HEK293 (cell line): ENCODE data around the gene GYPC.

ENCODE experiments used
- KLF10 ChIP-seq: fragments of 450-650 bp; IDR thresholded peaks from 2 replicates; pipeline ENCODE4 v1.5.1; 2018; ENCODE audit warnings: missing biosample characterization, mild to moderate bottlenecking, missing genetic modification characterization
- MEIS1 ChIP-seq: sonication (generic); formaldehyde crosslinking; IDR thresholded peaks from 2 replicates; pipeline ENCODE4 v1.8.1; 2022; ENCODE audit warnings: missing genetic modification reagents, mild to moderate bottlenecking, borderline replicate concordance
- PRDM10 ChIP-seq: fragments of 450-650 bp; formaldehyde crosslinking; IDR thresholded peaks from 2 replicates; pipeline ENCODE4 v1.5.1; 2016; ENCODE audit warnings: missing biosample characterization, missing genetic modification characterization
- SP2 ChIP-seq: fragments of 450-650 bp; formaldehyde crosslinking; IDR thresholded peaks from 2 replicates; pipeline ENCODE4 v1.5.1; 2016; ENCODE audit warnings: missing biosample characterization, missing genetic modification characterization
- SP7 ChIP-seq: fragments of 450-650 bp; formaldehyde crosslinking; IDR thresholded peaks from 2 replicates; pipeline ENCODE4 v1.5.1; 2016; ENCODE audit warnings: missing biosample characterization, missing genetic modification characterization
- TRIM28 ChIP-seq: IDR thresholded peaks from 2 replicates; pipeline ENCODE4 v1.6.1; 2011; ENCODE audit warnings: low read length, control low read depth, borderline replicate concordance
- ZBTB1 ChIP-seq: fragments of 450-650 bp; formaldehyde crosslinking; IDR thresholded peaks from 2 replicates; pipeline ENCODE4 v1.5.1; 2016; ENCODE audit warnings: missing biosample characterization, missing genetic modification characterization
- ZBTB17 ChIP-seq: fragments of 450-650 bp; formaldehyde crosslinking; IDR thresholded peaks from 2 replicates; pipeline ENCODE4 v1.5.1; 2016; ENCODE audit warnings: missing biosample characterization, missing genetic modification characterization
- ZBTB49 ChIP-seq: fragments of 450-650 bp; formaldehyde crosslinking; IDR thresholded peaks from 2 replicates; pipeline ENCODE4 v1.5.1; 2016; ENCODE audit warnings: missing biosample characterization, missing genetic modification characterization, low read depth
- ZNF239 ChIP-seq: fragments of 450-650 bp; formaldehyde crosslinking; IDR thresholded peaks from 2 replicates; pipeline ENCODE4 v1.5.1; 2016; ENCODE audit warnings: missing biosample characterization, missing genetic modification characterization
- ZNF24 ChIP-seq: fragments of 450-650 bp; formaldehyde crosslinking; IDR thresholded peaks from 2 replicates; pipeline ENCODE4 v1.5.1; 2016; ENCODE audit warnings: missing biosample characterization, missing genetic modification characterization
- ZNF335 ChIP-seq: fragments of 450-650 bp; formaldehyde crosslinking; conservative IDR thresholded peaks from 2 replicates; pipeline ENCODE4 v1.5.1; 2016; ENCODE audit warnings: missing biosample characterization, missing genetic modification characterization
- ZNF341 ChIP-seq: fragments of 450-650 bp; formaldehyde crosslinking; IDR thresholded peaks from 2 replicates; pipeline ENCODE4; 2016; ENCODE audit warnings: low read depth, missing biosample characterization, missing genetic modification characterization
- ZNF48 ChIP-seq: fragments of 450-650 bp; formaldehyde crosslinking; IDR thresholded peaks from 2 replicates; pipeline ENCODE4 v1.5.1; 2016; ENCODE audit warnings: missing biosample characterization, missing genetic modification characterization
- ZNF549 ChIP-seq: fragments of 450-650 bp; IDR thresholded peaks from 2 replicates; pipeline ENCODE4 v1.5.1; 2018; ENCODE audit warnings: missing biosample characterization, missing genetic modification characterization, mild to moderate bottlenecking, inconsistent platforms, moderate library complexity
- ZNF623 ChIP-seq: fragments of 450-650 bp; formaldehyde crosslinking; IDR thresholded peaks from 2 replicates; pipeline ENCODE4 v1.5.1; 2016; ENCODE audit warnings: missing biosample characterization, missing genetic modification characterization
- ZNF629 ChIP-seq: fragments of 450-650 bp; formaldehyde crosslinking; IDR thresholded peaks from 2 replicates; pipeline ENCODE4 v1.5.1; 2017; ENCODE audit warnings: missing biosample characterization, missing genetic modification characterization
- ZNF768 ChIP-seq: fragments of 450-650 bp; formaldehyde crosslinking; IDR thresholded peaks from 2 replicates; pipeline ENCODE4 v1.5.1; 2018; ENCODE audit warnings: missing biosample characterization, mild to moderate bottlenecking, missing genetic modification characterization
- ZNF792 ChIP-seq: fragments of 450-650 bp; formaldehyde crosslinking; IDR thresholded peaks from 2 replicates; pipeline ENCODE4 v1.5.1; 2016; ENCODE audit warnings: missing biosample characterization, missing genetic modification characterization
- TF ChIP-seq, protein P1 (sequence below): fragments of 450-650 bp; formaldehyde crosslinking; IDR thresholded peaks from 2 replicates; pipeline ENCODE4 v1.5.1; 2016; ENCODE audit warnings: missing biosample characterization, missing genetic modification characterization
- TF ChIP-seq, protein P2 (sequence below): fragments of 450-650 bp; formaldehyde crosslinking; IDR thresholded peaks from 2 replicates; pipeline ENCODE4 v1.5.1; 2016; ENCODE audit warnings: missing biosample characterization, missing genetic modification characterization
- TF ChIP-seq, protein P3 (sequence below): fragments of 450-650 bp; formaldehyde crosslinking; IDR thresholded peaks from 2 replicates; pipeline ENCODE4 v1.5.1; 2017; ENCODE audit warnings: missing biosample characterization, missing genetic modification characterization
- TF ChIP-seq, protein P4 (sequence below): fragments of 450-650 bp; formaldehyde crosslinking; IDR thresholded peaks from 2 replicates; pipeline ENCODE4 v1.5.1; 2017; ENCODE audit warnings: missing biosample characterization, missing genetic modification characterization

The GYPC gene

GRCh38 chr2:126657636-126658318, 1.8 kb downstream of the GYPC start (continued):
- TF ChIP-seq, protein P1, sequence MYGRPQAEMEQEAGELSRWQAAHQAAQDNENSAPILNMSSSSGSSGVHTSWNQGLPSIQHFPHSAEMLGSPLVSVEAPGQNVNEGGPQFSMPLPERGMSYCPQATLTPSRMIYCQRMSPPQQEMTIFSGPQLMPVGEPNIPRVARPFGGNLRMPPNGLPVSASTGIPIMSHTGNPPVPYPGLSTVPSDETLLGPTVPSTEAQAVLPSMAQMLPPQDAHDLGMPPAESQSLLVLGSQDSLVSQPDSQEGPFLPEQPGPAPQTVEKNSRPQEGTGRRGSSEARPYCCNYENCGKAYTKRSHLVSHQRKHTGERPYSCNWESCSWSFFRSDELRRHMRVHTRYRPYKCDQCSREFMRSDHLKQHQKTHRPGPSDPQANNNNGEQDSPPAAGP, result no peak
- TF ChIP-seq ZNF48 (tag by site-specific recombination), result no peak
- no peak for TF ChIP-seq KLF10 (tag by site-specific recombination)
- TF ChIP-seq ZNF239, result no peak
- TF ChIP-seq MEIS1 (CRISPR knock-in tag), result peak; percentile 84
- TF ChIP-seq ZNF341 (tag by site-specific recombination), result peak; percentile 30; the same call in 1 of the 2 replicates
- TF ChIP-seq ZNF768 (tag by site-specific recombination), result no peak
- TF ChIP-seq SP7 (tag by site-specific recombination), result peak; percentile 88; the same call in 1 of the 2 replicates
- TF ChIP-seq ZBTB1 (tag by site-specific recombination), result no peak
- TF ChIP-seq, protein P2, sequence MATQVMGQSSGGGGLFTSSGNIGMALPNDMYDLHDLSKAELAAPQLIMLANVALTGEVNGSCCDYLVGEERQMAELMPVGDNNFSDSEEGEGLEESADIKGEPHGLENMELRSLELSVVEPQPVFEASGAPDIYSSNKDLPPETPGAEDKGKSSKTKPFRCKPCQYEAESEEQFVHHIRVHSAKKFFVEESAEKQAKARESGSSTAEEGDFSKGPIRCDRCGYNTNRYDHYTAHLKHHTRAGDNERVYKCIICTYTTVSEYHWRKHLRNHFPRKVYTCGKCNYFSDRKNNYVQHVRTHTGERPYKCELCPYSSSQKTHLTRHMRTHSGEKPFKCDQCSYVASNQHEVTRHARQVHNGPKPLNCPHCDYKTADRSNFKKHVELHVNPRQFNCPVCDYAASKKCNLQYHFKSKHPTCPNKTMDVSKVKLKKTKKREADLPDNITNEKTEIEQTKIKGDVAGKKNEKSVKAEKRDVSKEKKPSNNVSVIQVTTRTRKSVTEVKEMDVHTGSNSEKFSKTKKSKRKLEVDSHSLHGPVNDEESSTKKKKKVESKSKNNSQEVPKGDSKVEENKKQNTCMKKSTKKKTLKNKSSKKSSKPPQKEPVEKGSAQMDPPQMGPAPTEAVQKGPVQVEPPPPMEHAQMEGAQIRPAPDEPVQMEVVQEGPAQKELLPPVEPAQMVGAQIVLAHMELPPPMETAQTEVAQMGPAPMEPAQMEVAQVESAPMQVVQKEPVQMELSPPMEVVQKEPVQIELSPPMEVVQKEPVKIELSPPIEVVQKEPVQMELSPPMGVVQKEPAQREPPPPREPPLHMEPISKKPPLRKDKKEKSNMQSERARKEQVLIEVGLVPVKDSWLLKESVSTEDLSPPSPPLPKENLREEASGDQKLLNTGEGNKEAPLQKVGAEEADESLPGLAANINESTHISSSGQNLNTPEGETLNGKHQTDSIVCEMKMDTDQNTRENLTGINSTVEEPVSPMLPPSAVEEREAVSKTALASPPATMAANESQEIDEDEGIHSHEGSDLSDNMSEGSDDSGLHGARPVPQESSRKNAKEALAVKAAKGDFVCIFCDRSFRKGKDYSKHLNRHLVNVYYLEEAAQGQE, result no peak
- no peak for TF ChIP-seq ZNF792 (tag by site-specific recombination)
- TF ChIP-seq TRIM28, result peak; percentile 64
- no peak for TF ChIP-seq ZNF549 (tag by site-specific recombination)
- TF ChIP-seq, protein P3, sequence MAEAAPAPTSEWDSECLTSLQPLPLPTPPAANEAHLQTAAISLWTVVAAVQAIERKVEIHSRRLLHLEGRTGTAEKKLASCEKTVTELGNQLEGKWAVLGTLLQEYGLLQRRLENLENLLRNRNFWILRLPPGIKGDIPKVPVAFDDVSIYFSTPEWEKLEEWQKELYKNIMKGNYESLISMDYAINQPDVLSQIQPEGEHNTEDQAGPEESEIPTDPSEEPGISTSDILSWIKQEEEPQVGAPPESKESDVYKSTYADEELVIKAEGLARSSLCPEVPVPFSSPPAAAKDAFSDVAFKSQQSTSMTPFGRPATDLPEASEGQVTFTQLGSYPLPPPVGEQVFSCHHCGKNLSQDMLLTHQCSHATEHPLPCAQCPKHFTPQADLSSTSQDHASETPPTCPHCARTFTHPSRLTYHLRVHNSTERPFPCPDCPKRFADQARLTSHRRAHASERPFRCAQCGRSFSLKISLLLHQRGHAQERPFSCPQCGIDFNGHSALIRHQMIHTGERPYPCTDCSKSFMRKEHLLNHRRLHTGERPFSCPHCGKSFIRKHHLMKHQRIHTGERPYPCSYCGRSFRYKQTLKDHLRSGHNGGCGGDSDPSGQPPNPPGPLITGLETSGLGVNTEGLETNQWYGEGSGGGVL (tag by site-specific recombination), result no peak
- TF ChIP-seq, protein P4, sequence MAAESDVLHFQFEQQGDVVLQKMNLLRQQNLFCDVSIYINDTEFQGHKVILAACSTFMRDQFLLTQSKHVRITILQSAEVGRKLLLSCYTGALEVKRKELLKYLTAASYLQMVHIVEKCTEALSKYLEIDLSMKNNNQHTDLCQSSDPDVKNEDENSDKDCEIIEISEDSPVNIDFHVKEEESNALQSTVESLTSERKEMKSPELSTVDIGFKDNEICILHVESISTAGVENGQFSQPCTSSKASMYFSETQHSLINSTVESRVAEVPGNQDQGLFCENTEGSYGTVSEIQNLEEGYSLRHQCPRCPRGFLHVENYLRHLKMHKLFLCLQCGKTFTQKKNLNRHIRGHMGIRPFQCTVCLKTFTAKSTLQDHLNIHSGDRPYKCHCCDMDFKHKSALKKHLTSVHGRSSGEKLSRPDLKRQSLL (tag by site-specific recombination), result no peak
- TF ChIP-seq ZNF335 (tag by site-specific recombination), result peak; percentile 67
- TF ChIP-seq SP2 (tag by site-specific recombination), result peak; percentile 23; the same call in 1 of the 2 replicates
- TF ChIP-seq ZBTB49 (tag by site-specific recombination), result no peak
- peak; percentile 78 for TF ChIP-seq ZBTB17 (tag by site-specific recombination)
- TF ChIP-seq PRDM10 (tag by site-specific recombination), result peak; percentile 15; the same call in 1 of the 2 replicates
- peak; percentile 46; the same call in 1 of the 2 replicates for TF ChIP-seq ZNF24
- no peak for TF ChIP-seq ZNF623 (tag by site-specific recombination)
- TF ChIP-seq ZNF629, result 0 out of 2 replicates have a peak, but pooled peaks have one; percentile 18
